A549 (cell line): Measurements from ENCODE around the gene KBTBD7. TPM values are rescaled to one million over a fixed set of nuclear protein-coding genes. Genes with fewer than 3 reads are reported as not detected.
A peak's percentile ranks its signal among the peaks of the same experiment; 100 is the strongest.

Experiments
- ATAC-seq, 2 experiments: fragments of 200-7000 bp in 1 of 2; fragments of >200 bp in 1 of 2; cut with Nextera tagmentation in 1 of 2; cut with Tn5 transposase in 1 of 2; 3 replicates each; pipeline versions ENCODE4 v1.8.0 to v1.9.1; 2018 to 2020; ENCODE audit warnings: mild to moderate bottlenecking in 1 of 2, moderate library complexity in 1 of 2
- CTCF ChIA-PET: fragments of 300-600 bp; sonication (Branson Sonifier 250); formaldehyde crosslinking; extraction: SDS; loops from one replicate; lab custom pipeline; 2021; ENCODE audit warnings: antibody characterized with exemption, inconsistent platforms; lab: Yijun Ruan, JAX
- POLR2A ChIA-PET: fragments of 350-600 bp; formaldehyde crosslinking; extraction: SDS; loops from one replicate; lab custom pipeline; 2021; ENCODE audit warnings: antibody characterized with exemption, inconsistent platforms; lab: Yijun Ruan, JAX
- DNase-seq, 2 experiments: peaks; one replicate each; pipeline versions ENCODE4 v3.0.0 to v3.0.0-alpha.2; 2011 to 2016; ENCODE audit warnings: low read depth in 1 of 2, low spot score in 1 of 2
- FAIRE-seq: peaks from 2 replicates; lab custom pipeline; 2011; peaks lifted over from hg19 to GRCh38; lab: Jason Lieb, UNC
- H3K27ac ChIP-seq, 2 experiments: fragments of >200 bp; sonication (Bioruptor Twin); formaldehyde crosslinking; 3 replicates each; pipeline ENCODE4 v1.5.1; 2016 to 2017
- H3K4me1 ChIP-seq: fragments of >200 bp; sonication (Bioruptor Twin); formaldehyde crosslinking; 3 replicates; pipeline ENCODE4 v1.6.1; 2016
- H3K4me2 ChIP-seq: fragments of >200 bp; sonication (Bioruptor Twin); formaldehyde crosslinking; 3 replicates; pipeline ENCODE4 v1.6.1; 2016
- H3K4me3 ChIP-seq: fragments of >200 bp; sonication (Bioruptor Twin); formaldehyde crosslinking; 3 replicates; pipeline ENCODE4 v1.5.1; 2016
- H3K9me3 ChIP-seq: fragments of >200 bp; sonication (Bioruptor Twin); formaldehyde crosslinking; 3 replicates; pipeline ENCODE4 v1.6.1; 2016
- CHD2 ChIP-seq: fragments of 150-350 bp; IDR thresholded peaks from 2 replicates; pipeline ENCODE4 v1.6.1; 2014; ENCODE audit warnings: low read length; ENCODE audit not compliant: partially characterized antibody
- EHF ChIP-seq: fragments of 250-450 bp; sonication (Bioruptor Pico); IDR thresholded peaks from 2 replicates; pipeline ENCODE4 v1.5.0; 2020; ENCODE audit warnings: mild to moderate bottlenecking
- FOSL2 ChIP-seq, 2 experiments: fragments of 450-650 bp in 1 of 2; fragments of >200 bp in 1 of 2; sonication (Bioruptor Twin) in 1 of 2; formaldehyde crosslinking; IDR thresholded peaks; 2 replicates each; pipeline versions ENCODE4 v1.5.0 to v1.6.1; 2016 to 2020; ENCODE audit warnings: mild to moderate bottlenecking in 1 of 2, moderate library complexity in 1 of 2
- GATA3 ChIP-seq: IDR thresholded peaks from 2 replicates; pipeline ENCODE4 v1.6.1; 2012; ENCODE audit warnings: borderline replicate concordance
- JUN ChIP-seq, 2 experiments: fragments of >200 bp; sonication (Bioruptor Twin); formaldehyde crosslinking; IDR thresholded peaks; 2 replicates in 1 of 2; 3 replicates in 1 of 2; pipeline ENCODE4 v1.6.1; 2016 to 2017
- MAZ ChIP-seq: fragments of 150-350 bp; IDR thresholded peaks from 2 replicates; pipeline ENCODE4 v1.6.1; 2014; ENCODE audit warnings: antibody characterized with exemption, low read depth, low read length, borderline replicate concordance
- MYC ChIP-seq: IDR thresholded peaks from 2 replicates; pipeline ENCODE4 v1.6.1; 2012; ENCODE audit warnings: mild to moderate bottlenecking, inconsistent platforms, low read length, improper control_type of control experiment, borderline replicate concordance
- NPAS2 ChIP-seq: fragments of 250-450 bp; sonication (Bioruptor Pico); IDR thresholded peaks from 2 replicates; pipeline ENCODE4 v1.8.0; 2022; ENCODE audit warnings: mild to moderate bottlenecking, moderate library complexity, borderline replicate concordance
- PHF8 ChIP-seq: fragments of 200-600 bp; sonication (generic); IDR thresholded peaks from 2 replicates; pipeline ENCODE4 v1.6.1; 2016; ENCODE audit warnings: low read depth, mild to moderate bottlenecking, antibody characterized with exemption, moderate library complexity, borderline replicate concordance
- POLR2A ChIP-seq: IDR thresholded peaks from 2 replicates; pipeline ENCODE4 v1.6.1; 2012; ENCODE audit warnings: mild to moderate bottlenecking, low read length
- TFCP2L1 ChIP-seq: fragments of 250-450 bp; sonication (Bioruptor Pico); IDR thresholded peaks from 2 replicates; pipeline ENCODE4 v1.5.0; 2021; ENCODE audit warnings: mild to moderate bottlenecking
- TP53 ChIP-seq: fragments of 250-450 bp; sonication (Bioruptor Pico); IDR thresholded peaks from 2 replicates; pipeline ENCODE4 v1.5.0; 2021; ENCODE audit warnings: mild to moderate bottlenecking, moderate library complexity
- WGBS: methylation state at CpG from one replicate; pipeline ENCODE4 v1.1.6; 2017; ENCODE audit errors: missing lambda C conversion rate; 5-methylcytosine and 5-hydroxymethylcytosine counted together
- polyA minus RNA-seq: library from RNA; depleted of rRNA, polyadenylated mRNA; stranded (reverse); fragments of >200 nt; gene quantifications from 2 replicates; pipeline ENCODE4 v1.2.3, GENCODE V29; 2011; rRNA and poly(A)+ RNA removed
- polyA plus RNA-seq, 4 experiments: library from polyadenylated mRNA; depleted of rRNA in 3 of 4; stranded (reverse); fragments of >200 nt; fragmentation: RNase III in 1 of 4; extraction: RNeasy Plus Mini Kit Qiagen cat#74134 plus additional on column Dnase treatment in 1 of 4; gene quantifications; 2 replicates in 3 of 4; 3 replicates in 1 of 4; pipeline ENCODE4 v1.2.3, GENCODE V29; 2011 to 2017
- TF ChIP-seq, protein P1 (sequence below): IDR thresholded peaks from 2 replicates; pipeline ENCODE4 v1.6.1; 2012
- TF ChIP-seq, protein P2 (sequence below): fragments of 200-600 bp; sonication (generic); IDR thresholded peaks from 2 replicates; pipeline ENCODE4 v1.6.1; 2016; ENCODE audit warnings: antibody characterized with exemption, mild to moderate bottlenecking, moderate library complexity
- TF ChIP-seq, protein P3 (sequence below): fragments of 250-450 bp; sonication (Bioruptor Pico); IDR thresholded peaks from 2 replicates; pipeline ENCODE4 v1.5.0; 2021; ENCODE audit warnings: mild to moderate bottlenecking, moderate library complexity, borderline replicate concordance
- TF ChIP-seq, protein P4 (sequence below): IDR thresholded peaks from 2 replicates; pipeline ENCODE4 v1.6.1; 2012; ENCODE audit warnings: low read depth, borderline replicate concordance

Gene KBTBD7, protein sequence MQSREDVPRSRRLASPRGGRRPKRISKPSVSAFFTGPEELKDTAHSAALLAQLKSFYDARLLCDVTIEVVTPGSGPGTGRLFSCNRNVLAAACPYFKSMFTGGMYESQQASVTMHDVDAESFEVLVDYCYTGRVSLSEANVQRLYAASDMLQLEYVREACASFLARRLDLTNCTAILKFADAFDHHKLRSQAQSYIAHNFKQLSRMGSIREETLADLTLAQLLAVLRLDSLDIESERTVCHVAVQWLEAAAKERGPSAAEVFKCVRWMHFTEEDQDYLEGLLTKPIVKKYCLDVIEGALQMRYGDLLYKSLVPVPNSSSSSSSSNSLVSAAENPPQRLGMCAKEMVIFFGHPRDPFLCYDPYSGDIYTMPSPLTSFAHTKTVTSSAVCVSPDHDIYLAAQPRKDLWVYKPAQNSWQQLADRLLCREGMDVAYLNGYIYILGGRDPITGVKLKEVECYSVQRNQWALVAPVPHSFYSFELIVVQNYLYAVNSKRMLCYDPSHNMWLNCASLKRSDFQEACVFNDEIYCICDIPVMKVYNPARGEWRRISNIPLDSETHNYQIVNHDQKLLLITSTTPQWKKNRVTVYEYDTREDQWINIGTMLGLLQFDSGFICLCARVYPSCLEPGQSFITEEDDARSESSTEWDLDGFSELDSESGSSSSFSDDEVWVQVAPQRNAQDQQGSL
- polyA plus RNA-seq (2011; rRNA removed) (4.4 and 5.0 TPM in 2 replicates), polyA plus RNA-seq (2017; fragmentation: RNase III; extraction: RNeasy Plus Mini Kit Qiagen cat#74134 plus additional on column Dnase treatment) (2.7 to 3.4 TPM (median 3.2 TPM) in 3 replicates), polyA minus RNA-seq (9.1 and 9.5 TPM in 2 replicates)
- 1.5 and 1.8 TPM in 2 replicates for polyA plus RNA-seq (2012; cell fraction: cytosol; rRNA removed)
- polyA plus RNA-seq (2012; cell fraction: nucleus; rRNA removed): 1.8 and 2.4 TPM in 2 replicates

DNA sequence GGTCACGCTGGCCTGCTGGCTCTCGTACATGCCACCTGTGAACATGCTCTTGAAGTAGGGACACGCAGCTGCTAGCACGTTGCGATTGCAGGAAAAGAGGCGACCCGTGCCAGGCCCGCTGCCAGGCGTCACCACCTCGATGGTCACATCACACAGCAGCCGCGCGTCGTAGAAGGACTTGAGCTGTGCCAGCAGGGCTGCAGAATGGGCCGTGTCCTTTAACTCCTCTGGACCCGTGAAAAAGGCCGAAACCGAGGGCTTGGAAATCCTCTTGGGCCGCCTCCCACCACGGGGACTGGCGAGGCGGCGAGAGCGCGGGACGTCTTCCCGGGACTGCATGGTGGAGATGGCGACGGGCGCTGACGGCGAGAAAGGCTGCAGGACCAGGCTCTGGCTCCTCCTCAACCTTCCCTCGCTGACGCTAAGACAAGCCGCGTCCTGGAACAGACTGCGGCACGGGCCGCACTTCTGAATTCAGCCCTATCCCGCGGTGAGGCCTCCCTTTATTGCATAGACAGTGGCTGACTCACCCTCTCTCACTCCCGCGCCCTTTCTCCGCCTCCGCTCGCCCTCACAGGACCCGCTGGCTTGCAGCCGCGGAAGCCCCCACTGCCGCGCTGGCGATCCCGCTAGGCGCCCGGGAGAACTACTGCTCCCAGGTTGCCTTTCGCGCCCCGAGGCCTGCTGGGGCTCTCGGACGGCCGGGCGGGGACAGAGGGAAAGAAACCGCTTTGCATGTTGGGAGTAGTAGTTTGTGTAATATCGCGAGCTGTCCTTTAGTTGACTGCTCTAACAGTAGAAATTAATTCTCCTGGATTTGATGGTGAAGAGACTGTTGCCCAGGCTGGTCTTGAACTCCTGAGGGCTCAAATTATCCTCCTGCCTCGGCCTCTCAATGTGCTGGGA lies at the start of gene KBTBD7:
KBTBD7 (minus strand) TSS at position 651 of the 906 bp plus-strand sequence; CDS start at position 339, 312 bp downstream.
- Histone ChIP-seq H3K9me3 (no peaks in the 10 kb centered on the region), H3K4me1 (no peaks in the 10 kb centered on the region), H3K27ac (peak within 1 kb of the TSS; percentile 90 to 95), H3K4me2 (peak within 1 kb of the TSS; percentile 86), H3K4me3 (peak within 1 kb of the TSS; percentile 69)
- 33% methylated on average over 33 of the region's 66 CpGs for WGBS
- DNase-seq (peak; percentile 64 to 92), FAIRE-seq (no peak), ATAC-seq (peak; percentile 99)
- no peak for TF ChIP-seq FOSL2 (IDR thresholded peaks at IDR 0.05)
- peak; percentile 74 for TF ChIP-seq FOSL2 (CRISPR knock-in tag; IDR thresholded peaks at IDR 0.05)
- peak; percentile 41 to 73; a peak in 3 of 5 replicates for TF ChIP-seq JUN (IDR thresholded peaks at IDR 0.05)
- TF ChIP-seq, protein P1, sequence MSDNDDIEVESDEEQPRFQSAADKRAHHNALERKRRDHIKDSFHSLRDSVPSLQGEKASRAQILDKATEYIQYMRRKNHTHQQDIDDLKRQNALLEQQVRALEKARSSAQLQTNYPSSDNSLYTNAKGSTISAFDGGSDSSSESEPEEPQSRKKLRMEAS: peak; percentile 60
- no peak for TF ChIP-seq TP53 (CRISPR knock-in tag)
- 0 out of 2 replicates have a peak, but pooled peaks have one; percentile 34 for TF ChIP-seq GATA3
- TF ChIP-seq POLR2A: peak; percentile 23; the same call in 1 of the 2 replicates
- TF ChIP-seq, protein P2, sequence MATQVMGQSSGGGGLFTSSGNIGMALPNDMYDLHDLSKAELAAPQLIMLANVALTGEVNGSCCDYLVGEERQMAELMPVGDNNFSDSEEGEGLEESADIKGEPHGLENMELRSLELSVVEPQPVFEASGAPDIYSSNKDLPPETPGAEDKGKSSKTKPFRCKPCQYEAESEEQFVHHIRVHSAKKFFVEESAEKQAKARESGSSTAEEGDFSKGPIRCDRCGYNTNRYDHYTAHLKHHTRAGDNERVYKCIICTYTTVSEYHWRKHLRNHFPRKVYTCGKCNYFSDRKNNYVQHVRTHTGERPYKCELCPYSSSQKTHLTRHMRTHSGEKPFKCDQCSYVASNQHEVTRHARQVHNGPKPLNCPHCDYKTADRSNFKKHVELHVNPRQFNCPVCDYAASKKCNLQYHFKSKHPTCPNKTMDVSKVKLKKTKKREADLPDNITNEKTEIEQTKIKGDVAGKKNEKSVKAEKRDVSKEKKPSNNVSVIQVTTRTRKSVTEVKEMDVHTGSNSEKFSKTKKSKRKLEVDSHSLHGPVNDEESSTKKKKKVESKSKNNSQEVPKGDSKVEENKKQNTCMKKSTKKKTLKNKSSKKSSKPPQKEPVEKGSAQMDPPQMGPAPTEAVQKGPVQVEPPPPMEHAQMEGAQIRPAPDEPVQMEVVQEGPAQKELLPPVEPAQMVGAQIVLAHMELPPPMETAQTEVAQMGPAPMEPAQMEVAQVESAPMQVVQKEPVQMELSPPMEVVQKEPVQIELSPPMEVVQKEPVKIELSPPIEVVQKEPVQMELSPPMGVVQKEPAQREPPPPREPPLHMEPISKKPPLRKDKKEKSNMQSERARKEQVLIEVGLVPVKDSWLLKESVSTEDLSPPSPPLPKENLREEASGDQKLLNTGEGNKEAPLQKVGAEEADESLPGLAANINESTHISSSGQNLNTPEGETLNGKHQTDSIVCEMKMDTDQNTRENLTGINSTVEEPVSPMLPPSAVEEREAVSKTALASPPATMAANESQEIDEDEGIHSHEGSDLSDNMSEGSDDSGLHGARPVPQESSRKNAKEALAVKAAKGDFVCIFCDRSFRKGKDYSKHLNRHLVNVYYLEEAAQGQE: peak; percentile 33; the same call in 1 of the 2 replicates
- TF ChIP-seq MAZ: no peak
- TF ChIP-seq CHD2: peak; percentile 72
- no peak for TF ChIP-seq EHF
- TF ChIP-seq NPAS2 (CRISPR knock-in tag): no peak
- TF ChIP-seq, protein P3, sequence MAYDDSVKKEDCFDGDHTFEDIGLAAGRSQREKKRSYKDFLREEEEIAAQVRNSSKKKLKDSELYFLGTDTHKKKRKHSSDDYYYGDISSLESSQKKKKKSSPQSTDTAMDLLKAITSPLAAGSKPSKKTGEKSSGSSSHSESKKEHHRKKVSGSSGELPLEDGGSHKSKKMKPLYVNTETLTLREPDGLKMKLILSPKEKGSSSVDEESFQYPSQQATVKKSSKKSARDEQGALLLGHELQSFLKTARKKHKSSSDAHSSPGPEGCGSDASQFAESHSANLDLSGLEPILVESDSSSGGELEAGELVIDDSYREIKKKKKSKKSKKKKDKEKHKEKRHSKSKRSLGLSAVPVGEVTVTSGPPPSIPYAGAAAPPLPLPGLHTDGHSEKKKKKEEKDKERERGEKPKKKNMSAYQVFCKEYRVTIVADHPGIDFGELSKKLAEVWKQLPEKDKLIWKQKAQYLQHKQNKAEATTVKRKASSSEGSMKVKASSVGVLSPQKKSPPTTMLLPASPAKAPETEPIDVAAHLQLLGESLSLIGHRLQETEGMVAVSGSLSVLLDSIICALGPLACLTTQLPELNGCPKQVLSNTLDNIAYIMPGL: no peak
- TF ChIP-seq PHF8: peak; percentile 41; the same call in 1 of the 2 replicates
- no peak for TF ChIP-seq TFCP2L1 (CRISPR knock-in tag)
- TF ChIP-seq, protein P4, sequence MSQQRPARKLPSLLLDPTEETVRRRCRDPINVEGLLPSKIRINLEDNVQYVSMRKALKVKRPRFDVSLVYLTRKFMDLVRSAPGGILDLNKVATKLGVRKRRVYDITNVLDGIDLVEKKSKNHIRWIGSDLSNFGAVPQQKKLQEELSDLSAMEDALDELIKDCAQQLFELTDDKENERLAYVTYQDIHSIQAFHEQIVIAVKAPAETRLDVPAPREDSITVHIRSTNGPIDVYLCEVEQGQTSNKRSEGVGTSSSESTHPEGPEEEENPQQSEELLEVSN: peak; percentile 85
- TF ChIP-seq MYC: 0 out of 2 replicates have a peak, but pooled peaks have one; percentile 18
- POLR2A ChIA-PET: no interaction called here
- CTCF ChIA-PET: interaction anchor here (1.2 kb wide), 1 partner anchor 134 kb away, joined by 3 read pairs; no protein-coding TSS in a partner anchor
